HG03095 (cell line): ENCODE data around the gene TCEAL1.
"Not testable (repeated sequence)": the region's sequence is repeated elsewhere in the genome, so short reads cannot be mapped to it uniquely, and the experiment has no call there.

Source experiments
- ATAC-seq: cut with Tn5 transposase; IDR thresholded peaks from one replicate; pipeline ENCODE4 v1.9.1; 2021; ENCODE audit warnings: moderate library complexity; ENCODE audit not compliant: unreplicated experiment

TCEAL1 gene

DNA sequence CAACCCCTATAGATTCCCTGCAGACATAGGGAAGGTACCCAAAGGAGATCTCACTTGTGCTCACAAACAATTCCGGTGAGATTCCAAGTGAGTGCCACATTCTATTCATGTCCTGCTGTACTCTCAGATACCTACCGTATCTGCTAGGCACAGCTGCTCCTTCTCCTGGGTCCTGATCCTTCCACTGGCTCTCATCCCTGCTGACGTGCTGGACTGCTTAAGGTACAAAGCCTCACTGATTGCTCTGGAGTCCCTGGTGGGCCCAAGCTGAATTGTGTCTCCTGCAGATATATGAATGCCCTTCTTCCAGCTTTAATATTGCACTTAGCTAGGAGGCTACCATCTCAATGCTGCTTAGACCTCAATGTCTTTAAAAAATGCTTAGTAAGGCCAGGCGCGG lies 2.4 kb downstream of the TCEAL1 start:
- ATAC-seq: no peak

DNA sequence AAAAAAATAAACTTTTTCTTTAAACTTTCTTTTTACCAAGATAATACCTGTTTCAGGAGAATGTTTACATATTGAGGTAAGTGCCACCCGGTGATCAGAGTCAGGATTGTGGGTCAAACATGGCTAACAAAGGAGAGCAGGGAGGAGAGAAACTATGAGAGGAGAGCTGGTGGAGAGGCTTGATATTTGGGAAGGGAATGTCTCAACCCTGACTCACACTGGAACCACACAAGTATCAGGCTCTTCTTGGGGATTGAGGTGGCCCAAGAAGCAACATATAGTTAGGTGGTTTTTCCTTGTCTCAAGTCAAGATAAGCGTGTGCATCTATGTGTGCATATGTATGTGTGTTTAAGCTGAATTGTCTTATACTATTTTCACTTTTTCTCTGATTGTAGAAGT lies 6.7 kb downstream of the TCEAL1 start:
- ATAC-seq: no peak

DNA sequence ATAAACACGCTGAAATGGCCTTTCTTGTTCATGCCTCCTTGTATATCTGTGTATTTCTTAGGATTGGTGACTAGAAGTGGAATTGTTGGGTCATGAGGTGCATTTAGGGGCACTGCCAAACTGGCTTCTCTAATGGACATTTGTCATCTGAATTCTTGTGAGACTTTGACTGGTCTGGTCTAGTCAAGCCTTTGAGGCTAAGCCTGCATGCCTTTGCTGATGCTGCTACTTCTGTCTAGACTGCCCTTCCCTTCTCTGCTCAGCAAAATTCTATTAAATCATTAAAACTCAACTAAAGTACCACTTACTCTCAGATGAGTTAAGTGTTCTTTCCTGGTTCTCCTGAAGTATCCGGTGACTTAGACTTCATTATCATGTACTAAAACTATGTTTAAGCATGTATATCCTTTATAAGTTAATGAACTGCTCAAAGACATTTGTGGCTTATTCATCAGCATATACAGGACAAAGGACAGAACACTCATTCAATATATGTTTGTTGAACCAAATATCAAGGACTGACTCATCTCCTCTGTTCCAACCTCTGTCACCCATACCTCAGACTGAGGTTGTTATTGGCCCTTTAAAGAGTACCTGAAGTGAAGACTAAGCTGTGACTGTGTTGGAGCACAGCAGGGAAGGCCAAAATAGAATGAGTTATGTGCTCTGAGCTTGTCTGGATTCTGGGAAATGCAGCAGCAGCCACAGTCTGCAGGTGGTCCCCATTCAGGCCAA lies 9.0 kb downstream of the TCEAL1 start:
- no peak for ATAC-seq

DNA sequence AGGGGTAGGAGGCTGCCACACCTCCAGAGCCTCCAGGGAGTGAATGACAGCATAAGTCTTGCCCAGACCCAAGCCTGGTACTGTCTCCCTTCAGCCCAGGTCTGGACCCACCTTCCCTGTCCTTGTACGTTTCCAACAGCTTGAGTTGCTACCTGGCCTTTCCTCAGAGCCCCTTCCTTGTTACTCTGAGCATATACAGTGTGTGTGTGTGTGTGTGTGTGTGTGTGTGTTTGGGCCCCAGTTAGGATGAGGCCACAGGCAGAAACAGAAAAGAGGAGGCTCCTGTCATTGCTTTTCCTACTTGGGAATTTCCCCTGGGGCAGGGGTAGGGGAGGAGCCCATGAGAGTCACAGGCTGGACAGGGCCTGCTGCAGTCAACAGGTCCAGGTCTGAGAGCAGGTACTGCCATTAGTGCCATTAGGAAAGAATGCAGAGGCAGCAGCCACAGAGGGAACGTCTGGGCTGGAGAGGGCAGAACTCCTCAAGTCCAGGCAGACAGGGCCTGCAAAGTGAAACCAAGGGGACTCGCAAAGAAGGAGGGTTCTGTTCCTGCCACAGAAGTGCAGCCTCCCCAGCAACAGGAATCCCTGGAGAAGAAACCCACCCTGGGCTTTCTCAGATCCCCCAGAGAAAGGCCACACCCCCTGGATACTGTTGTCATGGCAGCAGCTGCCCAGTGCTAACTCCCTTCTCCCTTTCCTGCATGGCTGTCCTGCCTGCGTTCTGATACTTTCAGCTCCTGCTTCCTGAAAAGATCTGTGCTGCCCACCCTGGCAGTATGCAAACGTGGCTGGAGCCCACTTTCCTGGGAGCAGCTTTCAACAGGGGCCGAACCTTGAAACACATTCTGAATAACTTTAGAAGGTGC lies 9.9 kb downstream of the TCEAL1 start:
- ATAC-seq: not testable (repeated sequence)

DNA sequence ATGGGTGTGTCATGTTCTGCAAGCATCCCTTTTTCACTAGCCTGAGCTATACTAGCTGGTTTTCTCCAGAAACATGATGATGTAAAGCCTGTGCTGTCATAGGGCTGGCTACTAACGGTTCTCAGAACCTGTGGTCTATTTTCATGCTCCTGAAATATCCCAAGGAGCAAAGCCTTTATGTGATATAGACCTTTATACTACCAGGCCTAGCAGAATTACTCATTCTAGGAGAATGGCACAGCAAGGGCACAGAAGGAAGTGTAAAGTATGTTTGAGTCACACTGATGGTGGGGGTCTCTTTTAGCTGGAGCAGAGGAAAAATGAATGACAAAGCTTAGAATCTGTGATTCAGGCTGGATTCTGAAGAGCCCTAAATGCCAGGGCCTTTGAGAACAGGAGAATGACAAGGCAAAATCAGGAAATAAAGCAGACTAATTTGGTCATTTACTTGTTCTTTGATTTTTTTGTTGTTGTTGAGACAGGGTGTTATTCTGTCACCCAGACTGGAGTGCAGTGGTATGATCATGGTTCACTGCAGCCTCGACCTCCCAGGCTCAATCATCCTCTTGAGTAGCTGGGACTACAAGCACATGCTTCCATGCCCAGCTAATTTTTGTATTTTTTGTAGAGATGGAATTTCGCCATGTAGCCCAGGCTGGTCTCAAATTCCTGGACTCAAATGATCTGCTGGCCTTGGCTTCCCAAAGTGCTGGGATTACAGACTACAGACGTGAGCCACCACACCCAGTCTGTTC lies 11.8 kb downstream of the TCEAL1 start:
- no peak for ATAC-seq

DNA sequence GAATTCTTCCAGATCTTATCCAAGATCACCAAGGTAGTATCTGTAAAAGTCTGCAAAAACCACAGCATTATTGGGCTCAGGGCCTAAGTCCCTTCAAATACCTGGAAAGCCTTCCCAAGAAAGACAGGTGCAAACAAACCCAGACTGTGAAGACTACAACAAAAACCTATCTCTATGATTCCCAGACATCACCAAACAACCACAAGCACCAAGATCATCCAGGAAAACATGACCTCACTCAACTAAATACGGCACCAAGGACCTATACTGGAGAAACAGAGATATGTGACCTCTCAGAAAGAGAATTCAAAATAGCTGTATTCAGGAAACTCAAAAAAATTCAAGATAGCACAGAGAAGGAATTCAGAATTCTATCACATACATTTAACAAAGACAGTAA lies 15.3 kb downstream of the TCEAL1 start:
- no peak for ATAC-seq

DNA sequence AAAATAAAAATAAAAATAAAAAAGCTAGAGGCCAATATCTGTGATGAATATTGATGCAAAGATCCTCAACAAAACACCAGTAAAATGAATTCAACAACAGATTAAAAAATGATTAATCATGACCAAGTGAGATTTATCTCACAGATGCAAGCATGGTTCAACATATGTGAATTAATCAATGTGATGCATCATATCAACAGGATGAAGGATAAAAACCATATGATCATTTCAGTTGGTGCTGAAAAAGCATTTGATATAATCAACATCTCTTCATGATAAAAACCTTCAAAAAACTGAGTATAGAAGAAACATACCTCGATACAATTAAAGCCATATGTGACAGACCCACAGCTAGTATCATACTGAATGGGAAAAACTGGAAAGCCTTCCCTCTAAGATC lies 18.9 kb downstream of the TCEAL1 start:
- no peak for ATAC-seq

DNA sequence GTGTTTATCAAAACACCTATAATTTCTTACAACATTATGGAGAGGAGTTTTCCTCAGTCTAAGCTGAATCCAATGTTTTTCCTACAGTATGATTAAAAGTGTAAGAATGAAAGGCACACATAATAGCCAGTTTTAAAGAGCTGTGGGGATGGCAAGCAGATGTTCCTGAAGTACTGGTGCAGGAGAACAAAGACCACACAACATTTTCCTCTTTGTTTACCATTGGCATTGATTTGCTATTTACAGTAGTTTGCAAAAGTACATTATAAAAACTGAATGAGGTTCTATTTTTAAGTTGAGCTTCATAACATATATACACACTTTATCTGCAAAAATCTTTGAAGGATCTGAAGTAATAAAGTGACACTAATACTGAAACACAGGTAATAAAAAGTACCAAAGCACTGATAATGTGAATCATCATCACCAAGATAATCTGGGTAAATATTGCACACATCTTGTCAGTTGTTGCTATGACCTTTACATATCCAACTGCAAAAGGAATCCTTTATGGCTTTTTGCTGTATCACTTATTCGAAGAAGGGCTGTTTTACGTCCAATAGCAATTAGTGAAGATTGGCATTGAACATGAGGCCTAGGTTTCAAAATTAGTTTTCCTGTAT lies 22.5 kb downstream of the TCEAL1 start:
- no peak for ATAC-seq

DNA sequence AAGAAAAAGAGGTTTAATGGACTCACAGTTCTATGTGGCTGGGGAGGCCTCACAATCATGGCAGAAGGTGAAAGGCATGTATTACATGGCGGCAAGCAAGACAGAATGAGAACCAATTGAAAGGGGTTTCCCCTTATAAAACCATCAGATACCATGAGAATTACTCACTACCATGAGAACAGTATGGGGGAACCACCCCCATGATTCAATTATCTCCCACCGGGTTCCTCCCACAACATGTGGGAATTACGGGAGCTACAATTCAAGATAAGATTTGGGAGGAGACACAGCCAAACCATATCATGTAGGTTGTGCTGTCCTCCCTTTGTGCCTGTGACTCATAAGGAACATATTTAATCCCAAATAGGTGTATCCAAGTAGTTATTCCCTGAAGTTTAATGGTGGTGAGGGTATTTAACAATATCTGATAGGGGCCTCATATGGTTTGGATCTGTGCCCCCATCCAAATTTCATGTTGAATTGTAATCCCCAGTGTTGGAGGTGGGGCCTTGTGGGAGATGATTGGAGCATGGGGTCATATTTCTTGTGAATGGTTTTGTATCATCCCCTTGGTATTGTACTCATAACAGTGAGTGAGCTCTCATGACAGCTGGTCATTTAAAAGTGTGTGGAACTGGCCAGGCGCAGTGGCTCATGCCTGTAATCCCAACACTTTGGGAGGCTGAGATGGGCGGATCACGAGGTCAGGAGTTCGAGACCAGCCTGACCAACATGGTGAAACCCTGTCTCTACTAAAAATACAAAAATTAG lies 26.6 kb downstream of the TCEAL1 start:
- not testable (repeated sequence) for ATAC-seq

DNA sequence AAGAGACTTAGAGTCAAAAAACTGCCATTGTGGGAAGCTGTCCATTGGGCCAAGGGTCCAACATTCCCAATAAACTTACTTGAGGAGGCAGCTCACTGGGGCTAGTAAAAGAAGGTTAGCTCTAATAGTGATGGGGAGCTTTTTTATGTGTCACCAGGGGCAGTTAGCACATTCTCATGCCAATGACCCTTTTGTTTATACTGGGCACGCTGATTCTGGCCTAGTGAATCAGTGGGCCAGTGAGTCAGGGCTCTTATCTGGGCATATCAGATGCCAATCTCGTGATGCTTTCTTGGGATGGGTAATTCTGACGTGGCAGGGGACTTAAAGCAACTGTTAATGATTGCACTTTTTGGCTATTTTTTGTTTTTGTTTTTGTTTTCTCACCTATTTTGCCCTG lies 27.8 kb downstream of the TCEAL1 start:
- ATAC-seq: no peak

DNA sequence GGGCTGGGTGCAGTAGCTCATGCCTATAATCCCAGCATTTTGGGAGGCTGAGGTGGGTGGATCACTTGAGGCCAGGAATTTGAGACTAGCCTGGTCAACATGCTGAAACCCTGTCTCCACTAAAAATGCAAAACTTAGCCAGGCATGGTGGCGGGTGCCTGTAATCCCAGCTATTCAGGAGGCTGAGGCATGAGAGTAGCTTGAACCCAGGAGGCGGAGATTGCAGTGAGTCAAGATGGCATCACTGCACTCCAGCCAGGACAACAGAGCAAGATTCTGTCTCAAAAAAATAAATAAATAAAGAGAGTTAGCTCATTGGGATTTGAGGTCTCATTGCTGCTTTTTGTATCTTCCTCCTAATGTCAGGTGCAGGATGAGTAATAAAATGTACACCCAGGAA lies 28.3 kb downstream of the TCEAL1 start:
- ATAC-seq: not testable (repeated sequence)

DNA sequence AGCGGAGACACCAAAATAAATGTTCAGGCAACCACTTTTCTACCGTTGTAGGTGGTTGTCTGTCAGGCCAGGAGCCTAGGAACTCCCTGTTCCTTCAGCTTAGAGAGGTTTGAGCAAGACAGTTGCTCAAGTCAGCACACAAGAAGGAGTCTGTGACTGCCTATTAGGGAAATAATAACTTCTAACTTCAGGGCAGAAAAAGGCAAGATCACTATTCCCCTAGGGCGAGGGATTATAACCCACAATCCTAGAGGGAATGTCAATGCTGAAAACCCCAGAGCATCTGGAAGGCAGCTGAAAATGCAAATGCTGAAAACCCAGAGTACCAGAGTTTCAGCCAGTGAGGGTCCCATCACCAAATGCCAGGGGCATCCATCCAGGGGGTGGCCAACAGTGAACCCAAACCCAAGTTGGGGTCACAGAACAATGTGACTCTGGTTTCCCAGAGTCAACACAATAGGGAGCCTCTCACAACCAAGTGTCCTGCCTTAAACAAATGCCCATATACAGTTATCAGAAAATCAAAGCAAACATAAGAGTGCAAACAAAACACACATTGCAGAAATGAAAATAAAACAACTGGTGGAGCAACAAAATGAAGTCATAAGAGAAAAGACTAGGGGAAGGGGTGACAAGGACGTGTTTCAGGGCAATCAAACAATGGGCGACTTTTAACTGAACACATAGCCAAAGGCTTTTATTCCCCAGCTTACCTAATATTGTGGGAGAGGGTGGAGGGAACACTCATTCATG lies 30.1 kb downstream of the TCEAL1 start:
- ATAC-seq: no peak

DNA sequence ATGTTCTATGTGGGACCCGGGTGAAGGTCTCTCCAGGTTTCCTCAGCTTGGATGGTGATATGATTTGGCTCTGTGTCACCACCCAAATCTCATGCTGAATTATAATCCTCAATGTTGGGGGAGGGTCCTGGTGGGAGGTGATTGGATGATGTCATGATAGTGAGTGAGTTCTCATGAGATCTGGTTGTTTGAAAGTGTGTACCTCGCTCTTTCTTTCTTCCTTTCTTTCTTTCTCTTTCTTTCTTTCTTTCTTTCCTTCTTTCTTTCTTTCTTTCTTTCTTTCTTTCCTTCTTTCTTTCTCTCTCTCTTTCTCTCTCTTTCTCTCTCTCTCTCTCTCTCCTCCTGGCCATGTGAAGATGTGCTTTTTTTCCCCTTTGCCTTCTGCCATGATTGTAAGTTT lies 30.7 kb downstream of the TCEAL1 start:
- not testable (repeated sequence) for ATAC-seq

DNA sequence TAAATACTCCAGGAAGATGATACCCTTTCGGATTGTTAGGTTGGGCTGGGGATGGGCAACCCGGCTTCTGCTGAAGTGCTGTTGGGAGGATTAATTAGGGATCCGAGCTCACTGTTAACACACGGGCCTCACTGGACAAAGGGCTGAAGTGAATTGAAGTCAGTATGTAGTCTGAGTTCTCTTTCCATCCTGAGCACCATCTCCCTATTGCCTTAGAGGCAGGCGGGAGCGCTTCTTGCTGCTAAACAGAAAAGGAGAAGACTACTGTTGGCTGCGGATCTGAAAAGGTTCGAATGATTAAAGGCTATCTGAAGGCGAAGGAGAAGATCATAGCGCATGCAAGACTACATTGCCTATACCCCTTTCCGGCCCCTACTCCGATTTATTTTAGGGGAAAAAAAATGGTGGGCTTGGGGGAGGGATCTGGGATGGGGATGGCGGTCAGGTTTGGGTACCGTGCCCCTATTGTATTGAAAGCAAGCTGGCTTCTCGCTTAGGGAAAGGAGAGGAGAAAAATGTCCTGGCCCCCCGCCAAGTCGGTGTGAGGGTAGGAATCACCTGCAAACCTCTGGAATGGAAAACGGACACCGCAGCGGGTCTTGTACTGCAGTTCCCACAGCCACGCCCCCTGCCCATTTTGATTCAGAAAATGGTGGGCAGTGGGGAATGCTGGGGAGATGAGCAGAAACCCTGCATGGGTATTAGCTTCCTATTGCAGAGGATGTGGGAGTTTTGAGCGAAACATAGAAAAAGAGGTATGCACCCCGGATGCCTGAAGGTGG lies 35.4 kb downstream of the TCEAL1 start:
- ATAC-seq: no peak

DNA sequence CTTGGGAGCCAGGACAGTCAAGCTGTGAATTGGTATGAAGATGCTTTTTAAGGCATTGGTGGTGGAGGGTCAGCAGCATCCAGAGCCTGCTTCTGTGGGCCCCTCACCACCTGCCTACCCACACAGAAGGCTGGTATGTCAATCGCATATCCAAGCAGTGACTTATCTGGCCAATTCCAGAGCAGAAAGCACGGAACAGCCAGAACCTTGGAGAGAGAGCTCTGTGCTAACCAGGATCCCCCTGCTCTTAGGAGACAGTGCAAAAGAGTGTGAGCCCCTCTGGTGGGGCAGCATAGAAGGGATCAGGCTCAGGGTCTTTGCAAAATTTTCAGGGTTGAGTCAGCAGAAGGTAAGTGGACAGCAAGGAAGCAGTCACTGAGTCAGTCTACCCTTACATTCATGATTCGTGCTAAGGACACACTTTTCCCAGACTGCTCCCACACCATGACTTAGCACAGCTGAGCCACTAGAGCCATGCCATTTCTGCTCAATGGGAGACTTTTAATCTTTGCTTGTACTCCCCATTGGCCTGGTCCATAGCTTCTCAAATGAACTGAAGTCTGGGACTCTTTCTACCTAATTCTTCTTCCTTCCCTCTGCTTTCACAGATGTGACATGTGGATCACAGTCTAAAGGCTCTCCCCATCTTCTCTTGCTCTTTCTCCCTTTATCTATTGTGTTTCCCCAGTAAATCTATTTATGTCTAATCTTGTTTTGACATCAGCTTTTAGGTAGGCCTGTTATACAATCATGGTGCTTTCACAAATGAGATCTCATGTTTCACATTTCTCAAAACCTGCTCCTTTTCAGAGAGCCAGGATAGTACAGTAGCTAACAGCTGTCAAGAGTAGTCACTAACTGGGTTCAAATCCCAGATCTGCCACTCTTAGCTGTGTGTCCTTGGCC lies 37.7 kb downstream of the TCEAL1 start:
- no peak for ATAC-seq

DNA sequence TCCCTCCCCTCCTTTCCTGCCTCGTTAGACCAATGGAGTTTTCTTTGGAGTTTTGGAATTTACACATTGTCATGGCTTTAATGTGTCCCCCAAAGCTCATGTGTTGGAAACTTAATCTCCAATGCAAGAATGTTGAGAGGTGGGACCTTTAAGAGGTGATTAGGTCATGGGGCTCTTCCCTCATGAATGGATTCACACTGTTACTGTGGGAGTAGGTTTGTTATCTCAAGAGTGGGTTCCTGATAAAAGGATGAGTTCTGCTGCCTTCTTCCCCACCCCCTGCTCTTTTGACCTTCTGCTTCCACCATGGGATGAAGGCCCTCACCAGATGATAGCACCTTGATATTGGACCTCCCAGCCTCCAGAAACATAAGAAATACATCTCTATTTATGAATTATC lies 41.0 kb downstream of the TCEAL1 start:
- no peak for ATAC-seq

DNA sequence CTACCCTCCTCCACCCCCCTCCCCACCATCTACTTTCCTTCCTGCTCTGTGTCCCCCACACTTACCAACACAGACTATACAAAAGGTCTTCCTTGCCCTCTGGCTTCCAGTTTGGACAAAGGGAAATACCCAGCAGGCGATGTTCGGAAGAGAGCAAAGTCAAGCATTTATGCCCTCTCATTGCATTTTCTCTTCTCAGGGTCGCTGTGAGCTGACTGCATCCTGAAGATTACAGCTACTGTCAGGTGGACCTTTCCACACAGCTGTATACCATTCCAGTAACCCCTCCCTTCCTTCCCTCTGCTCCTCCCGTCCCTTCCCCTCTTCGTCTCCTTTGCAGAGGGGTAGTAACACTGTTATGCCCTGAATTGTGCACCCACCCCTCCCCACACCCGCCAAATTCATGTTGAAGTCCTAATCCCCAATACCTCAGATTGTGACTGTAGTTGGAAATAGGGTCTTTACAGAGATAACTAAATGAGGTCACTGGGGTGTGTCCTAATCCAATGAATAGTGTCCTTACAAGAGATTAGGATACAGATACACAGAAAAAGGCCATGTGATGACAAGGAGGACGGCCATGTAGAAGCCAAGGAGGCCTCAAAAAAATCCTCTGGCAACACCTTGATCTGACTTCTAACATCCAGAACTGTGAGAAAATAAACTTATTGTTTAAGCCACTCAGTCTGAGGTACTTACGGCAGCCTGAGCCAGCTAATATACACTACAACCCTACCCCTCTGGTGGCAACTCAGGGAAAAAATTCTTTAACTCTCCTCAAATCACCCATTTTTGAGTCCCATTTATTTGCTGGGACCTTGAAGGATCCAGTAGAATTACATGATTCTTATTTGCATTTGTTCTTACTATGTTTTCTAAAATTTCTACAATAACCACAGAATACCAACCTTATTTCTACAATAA lies 46.0 kb downstream of the TCEAL1 start:
- ATAC-seq: no peak
